MCF 10A (cell line): Measurements from ENCODE around the gene SNX19. TPM values are rescaled to one million over a fixed set of nuclear protein-coding genes. Genes with fewer than 3 reads are reported as not detected.

Source experiments
- BruUV-seq: library from RNA; stranded (reverse); fragments of 400-500 nt; replicated peaks from 2 replicates; lab custom pipeline; 2021; lab: Mats Ljungman, UMichigan
- CTCF ChIA-PET: fragments of 300-600 bp; sonication (Branson Sonifier 250); formaldehyde crosslinking; extraction: SDS; loops from one replicate; lab custom pipeline; 2021; ENCODE audit warnings: antibody characterized with exemption, inconsistent platforms; lab: Yijun Ruan, JAX
- POLR2A ChIA-PET: fragments of 300-600, 350-650 bp; sonication (Branson Sonifier 250); formaldehyde crosslinking; extraction: SDS; loops from one replicate; lab custom pipeline; 2020; ENCODE audit warnings: antibody characterized with exemption, inconsistent platforms; lab: Yijun Ruan, JAX
- DNase-seq: peaks from one replicate; pipeline ENCODE4 v3.0.0-alpha.2; 2018; ENCODE audit not compliant: unreplicated experiment
- H3K27ac Mint-ChIP-seq: one replicate; pipeline ENCODE4 v1.8.0; 2022; ENCODE audit warnings: mild to moderate bottlenecking, low read depth, mixed read lengths; ENCODE audit not compliant: unreplicated experiment
- H3K27me3 Mint-ChIP-seq: one replicate; pipeline ENCODE4 v1.8.0; 2022; ENCODE audit warnings: mixed read lengths; ENCODE audit not compliant: insufficient read depth, unreplicated experiment
- H3K36me3 Mint-ChIP-seq: one replicate; pipeline ENCODE4 v1.8.0; 2022; ENCODE audit warnings: mild to moderate bottlenecking, moderate library complexity, mixed read lengths; ENCODE audit not compliant: insufficient read depth, unreplicated experiment
- H3K4me1 Mint-ChIP-seq: one replicate; pipeline ENCODE4 v1.8.0; 2022; ENCODE audit warnings: mixed read lengths; ENCODE audit not compliant: insufficient read depth, unreplicated experiment
- H3K4me3 Mint-ChIP-seq: one replicate; pipeline ENCODE4 v1.8.0; 2022; ENCODE audit warnings: mild to moderate bottlenecking, moderate library complexity, mixed read lengths; ENCODE audit not compliant: unreplicated experiment
- H3K9me3 Mint-ChIP-seq: one replicate; pipeline ENCODE4 v1.8.0; 2022; ENCODE audit warnings: mixed read lengths; ENCODE audit not compliant: unreplicated experiment
- intact Hi-C: fragments of 100-400 bp; cut with micrococcal nuclease; formaldehyde crosslinking; loops from 2 replicates; pipeline ENCODE4 v1.14.1; 2022
- total RNA-seq: library from RNA; stranded (reverse); gene quantifications from 2 replicates; pipeline ENCODE4 v1.2.3, GENCODE V29; 2022
- TF ChIP-seq, protein P1 (sequence below): fragments of 200-600 bp; IDR thresholded peaks from one replicate; pipeline ENCODE4 v1.8.0; 2022; ENCODE audit warnings: antibody characterized with exemption, mild to moderate bottlenecking; ENCODE audit not compliant: unreplicated experiment

Gene SNX19
- total RNA-seq, 1 experiment from 2014 or later = 53.5 TPM

DNA sequence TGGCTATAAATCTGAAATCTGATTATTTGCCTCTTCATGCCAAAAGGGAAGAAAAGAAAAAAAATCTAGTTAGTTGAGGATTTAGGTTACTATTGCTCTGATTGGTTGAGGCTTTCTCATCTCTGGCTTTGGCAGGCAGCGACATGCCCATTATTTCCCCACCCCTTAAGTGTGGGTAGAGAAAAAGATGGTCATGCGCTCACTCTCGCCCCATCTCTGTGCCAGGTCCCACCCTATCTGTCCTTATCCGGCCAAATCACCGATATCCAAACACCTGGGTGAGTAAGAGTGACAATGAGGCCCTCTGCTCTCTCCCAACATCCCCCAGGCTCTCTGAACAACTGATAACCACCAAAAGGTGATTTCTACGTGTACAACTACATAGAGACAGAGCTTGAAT, 31.2 kb upstream of the SNX19 start:
- no peaks in the 10 kb centered on the region for H3K27me3 Mint-ChIP-seq

DNA sequence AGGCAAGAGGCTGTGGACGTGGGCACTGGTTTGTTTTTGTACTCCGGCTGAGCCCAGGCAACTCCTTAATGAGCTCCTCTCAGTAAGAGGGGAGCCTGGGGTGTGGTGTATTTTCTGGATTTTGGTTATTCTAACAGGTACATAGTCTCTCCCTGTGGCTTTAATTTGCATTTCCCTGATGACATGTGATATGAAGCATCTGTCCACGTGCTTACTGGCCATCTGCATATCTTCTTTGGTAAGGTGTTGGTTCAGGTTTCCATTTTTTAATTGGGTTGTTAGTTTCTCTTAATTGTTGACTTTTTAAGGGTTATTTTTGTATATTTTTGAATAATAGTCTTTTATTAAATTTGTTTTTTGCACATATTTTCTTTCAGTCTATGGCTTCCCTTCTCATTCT, 30.8 kb upstream of the SNX19 start:
- Mint-ChIP-seq H3K27ac (peak overlapping the region; percentile 63), H3K36me3 (no peaks in the 10 kb centered on the region)
- no TSS peak for BruUV-seq

More for the DNA sequence above, 31.2 kb upstream of the SNX19 start:
- Mint-ChIP-seq H3K27ac (peak overlapping the region; percentile 63), H3K4me1 (peaks cover 14% of the 10 kb centered on the region), H3K36me3 (no peaks in the 10 kb centered on the region), H3K9me3 (no peaks in the 10 kb centered on the region), H3K4me3 (peak overlapping the region; percentile 43)
- peak; percentile 76 for DNase-seq
- TF ChIP-seq, protein P1, sequence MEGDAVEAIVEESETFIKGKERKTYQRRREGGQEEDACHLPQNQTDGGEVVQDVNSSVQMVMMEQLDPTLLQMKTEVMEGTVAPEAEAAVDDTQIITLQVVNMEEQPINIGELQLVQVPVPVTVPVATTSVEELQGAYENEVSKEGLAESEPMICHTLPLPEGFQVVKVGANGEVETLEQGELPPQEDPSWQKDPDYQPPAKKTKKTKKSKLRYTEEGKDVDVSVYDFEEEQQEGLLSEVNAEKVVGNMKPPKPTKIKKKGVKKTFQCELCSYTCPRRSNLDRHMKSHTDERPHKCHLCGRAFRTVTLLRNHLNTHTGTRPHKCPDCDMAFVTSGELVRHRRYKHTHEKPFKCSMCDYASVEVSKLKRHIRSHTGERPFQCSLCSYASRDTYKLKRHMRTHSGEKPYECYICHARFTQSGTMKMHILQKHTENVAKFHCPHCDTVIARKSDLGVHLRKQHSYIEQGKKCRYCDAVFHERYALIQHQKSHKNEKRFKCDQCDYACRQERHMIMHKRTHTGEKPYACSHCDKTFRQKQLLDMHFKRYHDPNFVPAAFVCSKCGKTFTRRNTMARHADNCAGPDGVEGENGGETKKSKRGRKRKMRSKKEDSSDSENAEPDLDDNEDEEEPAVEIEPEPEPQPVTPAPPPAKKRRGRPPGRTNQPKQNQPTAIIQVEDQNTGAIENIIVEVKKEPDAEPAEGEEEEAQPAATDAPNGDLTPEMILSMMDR = no peak
- BruUV-seq = no TSS peak
- ChIA-PET CTCF (interaction anchor here (0.7 to 1.4 kb wide), 3 partner anchors 18 to 258 kb away, joined by 4 to 5 read pairs (median 4); no protein-coding TSS in a partner anchor), POLR2A (interaction anchor here (0.6 to 1.8 kb wide), 4 partner anchors 17 to 301 kb away, joined by 3 to 6 read pairs (median 4); partner anchors contain the start of gene SNX19)
- intact Hi-C loops = no loop called here

DNA sequence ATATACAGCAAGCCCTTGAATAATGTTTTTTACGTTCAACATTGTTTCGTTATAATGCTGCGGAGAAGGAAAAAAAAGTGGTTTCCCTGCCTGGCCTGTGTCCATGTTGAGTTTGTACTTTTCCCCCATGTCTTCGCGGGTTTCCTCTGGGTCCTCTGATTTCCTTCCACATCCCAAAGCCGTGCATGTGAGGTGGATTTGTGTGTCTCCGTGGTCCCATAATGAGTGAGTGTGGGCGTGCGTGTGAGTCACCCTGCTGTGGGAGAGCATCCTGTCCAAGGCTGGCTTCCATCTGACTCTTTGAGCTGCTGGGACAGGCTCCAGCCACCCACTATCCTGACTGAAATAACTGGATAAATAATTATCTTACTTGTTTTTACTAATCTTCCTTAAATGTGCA, 29.6 kb upstream of the SNX19 start:
- ChIA-PET CTCF (interaction anchor here (0.6 kb wide), 1 partner anchor 505 kb away, joined by 3 read pairs; no protein-coding TSS in a partner anchor), POLR2A (interaction anchor here (1.8 kb wide), 1 partner anchor 30 kb away, joined by 4 read pairs; the partner anchor contains the start of gene SNX19)
- H3K27ac Mint-ChIP-seq = no peak overlapping the region
- no peaks in the 10 kb centered on the region for H3K36me3 Mint-ChIP-seq
- H3K4me3 Mint-ChIP-seq = no peak overlapping the region
- TF ChIP-seq, protein P1 = no peak
- H3K9me3 Mint-ChIP-seq = no peaks in the 10 kb centered on the region
- H3K27me3 Mint-ChIP-seq = peaks cover 1% of the 10 kb centered on the region
- DNase-seq = peak; percentile 52
- peaks cover 14% of the 10 kb centered on the region for H3K4me1 Mint-ChIP-seq
- intact Hi-C loops = no loop called here
- no TSS peak for BruUV-seq

More for the DNA sequence above, 30.8 kb upstream of the SNX19 start:
- H3K9me3 Mint-ChIP-seq = no peaks in the 10 kb centered on the region
- no peaks in the 10 kb centered on the region for H3K27me3 Mint-ChIP-seq
- no peak for DNase-seq
- peaks cover 14% of the 10 kb centered on the region for H3K4me1 Mint-ChIP-seq
- intact Hi-C loops = no loop called here
- ChIA-PET CTCF (interaction anchor here (0.7 to 1.4 kb wide), 3 partner anchors 18 to 259 kb away, joined by 4 to 5 read pairs (median 4); no protein-coding TSS in a partner anchor), POLR2A (interaction anchor here (0.6 to 1.8 kb wide), 4 partner anchors 17 to 301 kb away, joined by 3 to 6 read pairs (median 4); partner anchors contain the start of gene SNX19)
- no peak overlapping the region for H3K4me3 Mint-ChIP-seq
- TF ChIP-seq, protein P1 = no peak

DNA sequence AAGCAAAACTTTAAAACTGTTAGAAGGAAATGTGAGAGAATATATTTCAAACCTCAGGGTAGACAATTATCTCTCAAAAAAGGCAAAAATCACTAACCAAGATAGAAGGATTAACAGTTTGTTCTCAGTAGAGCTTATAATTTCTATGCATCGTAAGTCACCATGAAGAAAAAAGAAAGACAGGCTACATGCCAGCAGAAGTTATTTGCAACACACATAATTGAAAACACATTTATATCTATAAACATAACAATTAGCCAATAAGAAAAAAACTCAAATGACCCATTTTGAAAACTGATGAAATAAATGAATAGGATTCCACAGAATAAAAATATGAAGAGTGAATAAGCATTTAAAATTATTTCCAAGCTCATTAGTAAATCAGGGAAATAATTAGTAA, 24.4 kb upstream of the SNX19 start:
- BruUV-seq = no TSS peak
- H3K9me3 Mint-ChIP-seq = no peaks in the 10 kb centered on the region
- H3K4me1 Mint-ChIP-seq = no peaks in the 10 kb centered on the region
- DNase-seq = no peak
- intact Hi-C loops = no loop called here
- TF ChIP-seq, protein P1 = no peak
- H3K4me3 Mint-ChIP-seq = no peak overlapping the region
- ChIA-PET POLR2A (interaction anchor here (1.0 kb wide), 1 partner anchor 8 kb away, joined by 4 read pairs; no protein-coding TSS in a partner anchor), CTCF (no interaction called here)
- peaks cover 11% of the 10 kb centered on the region for H3K27me3 Mint-ChIP-seq
- H3K27ac Mint-ChIP-seq = no peak overlapping the region
- H3K36me3 Mint-ChIP-seq = no peaks in the 10 kb centered on the region
